VCaP (cell line): ENCODE data around the gene RRP1.
A peak's percentile ranks its signal among the peaks of the same experiment; 100 is the strongest.

Experiments
- H3K27ac ChIP-seq: fragments of 450-650 bp; 2 replicates; pipeline ENCODE4 v1.5.1; 2017
- TF ChIP-seq, protein P1 (sequence below): fragments of 450-650 bp; conservative IDR thresholded peaks from 2 replicates; pipeline ENCODE4 v1.5.1; 2017; ENCODE audit warnings: mild to moderate bottlenecking, moderate library complexity

RRP1 gene

GRCh38 chr21:43829575-43830119, 40.3 kb downstream of the RRP1 start:
- H3K27ac ChIP-seq, result no peak overlapping the region
- TF ChIP-seq, protein P1, sequence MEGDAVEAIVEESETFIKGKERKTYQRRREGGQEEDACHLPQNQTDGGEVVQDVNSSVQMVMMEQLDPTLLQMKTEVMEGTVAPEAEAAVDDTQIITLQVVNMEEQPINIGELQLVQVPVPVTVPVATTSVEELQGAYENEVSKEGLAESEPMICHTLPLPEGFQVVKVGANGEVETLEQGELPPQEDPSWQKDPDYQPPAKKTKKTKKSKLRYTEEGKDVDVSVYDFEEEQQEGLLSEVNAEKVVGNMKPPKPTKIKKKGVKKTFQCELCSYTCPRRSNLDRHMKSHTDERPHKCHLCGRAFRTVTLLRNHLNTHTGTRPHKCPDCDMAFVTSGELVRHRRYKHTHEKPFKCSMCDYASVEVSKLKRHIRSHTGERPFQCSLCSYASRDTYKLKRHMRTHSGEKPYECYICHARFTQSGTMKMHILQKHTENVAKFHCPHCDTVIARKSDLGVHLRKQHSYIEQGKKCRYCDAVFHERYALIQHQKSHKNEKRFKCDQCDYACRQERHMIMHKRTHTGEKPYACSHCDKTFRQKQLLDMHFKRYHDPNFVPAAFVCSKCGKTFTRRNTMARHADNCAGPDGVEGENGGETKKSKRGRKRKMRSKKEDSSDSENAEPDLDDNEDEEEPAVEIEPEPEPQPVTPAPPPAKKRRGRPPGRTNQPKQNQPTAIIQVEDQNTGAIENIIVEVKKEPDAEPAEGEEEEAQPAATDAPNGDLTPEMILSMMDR, result peak; percentile 36; the same call in 1 of the 2 replicates

- TF ChIP-seq, protein P1, result no peak
- no peak overlapping the region for H3K27ac ChIP-seq
Measured at GRCh38 chr21:43832158-43832550, 42.8 kb downstream of the RRP1 start.

DNA sequence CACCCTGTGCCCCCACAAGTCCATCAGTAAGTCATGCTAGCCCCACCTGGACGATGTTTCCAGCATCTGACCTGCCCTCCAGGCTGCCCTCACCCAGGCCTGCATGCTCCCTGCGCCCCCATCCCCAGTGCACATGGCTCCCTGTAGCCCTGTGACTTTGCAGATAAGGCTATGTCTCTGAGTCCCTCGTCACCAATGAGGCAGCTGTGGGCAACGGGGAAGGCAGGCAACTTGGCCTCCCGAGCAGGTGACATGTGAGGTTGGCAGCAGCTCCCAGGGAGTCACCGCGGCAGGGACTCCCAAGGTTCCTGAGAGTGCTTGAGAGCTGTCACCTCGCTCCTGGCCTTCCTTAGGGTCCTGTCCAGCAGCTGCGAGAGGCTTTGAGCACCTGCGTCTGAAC, 43.3 kb downstream of the RRP1 start:
- TF ChIP-seq, protein P1, result no peak
- no peak overlapping the region for H3K27ac ChIP-seq

GRCh38 chr21:43834146-43834905, 44.9 kb downstream of the RRP1 start:
- TF ChIP-seq, protein P1, result no peak
- no peak overlapping the region for H3K27ac ChIP-seq

DNA sequence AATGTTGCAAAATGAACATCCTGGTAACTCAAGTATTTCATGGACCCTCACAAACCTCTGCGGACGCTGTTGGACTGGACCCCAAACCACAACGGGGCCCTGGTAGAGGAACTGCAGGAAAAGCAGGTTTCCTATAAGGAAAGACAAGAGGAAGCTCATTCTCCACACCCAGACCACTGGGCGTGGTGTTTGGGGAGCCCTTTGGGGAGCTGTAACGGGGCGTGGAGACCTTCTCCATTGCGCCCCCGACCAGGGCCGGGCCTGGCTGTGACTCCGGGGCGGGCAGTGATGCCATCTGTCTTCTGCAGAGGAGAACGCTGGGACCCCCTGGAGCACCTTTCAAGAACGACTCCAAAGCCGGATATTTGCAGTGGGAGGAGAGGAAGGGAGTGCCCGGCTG, 45.7 kb downstream of the RRP1 start:
- TF ChIP-seq, protein P1, result no peak
- no peak overlapping the region for H3K27ac ChIP-seq

- no peak overlapping the region for H3K27ac ChIP-seq
- TF ChIP-seq, protein P1, result no peak
Measured at GRCh38 chr21:43835861-43836260, 46.5 kb downstream of the RRP1 start.

DNA sequence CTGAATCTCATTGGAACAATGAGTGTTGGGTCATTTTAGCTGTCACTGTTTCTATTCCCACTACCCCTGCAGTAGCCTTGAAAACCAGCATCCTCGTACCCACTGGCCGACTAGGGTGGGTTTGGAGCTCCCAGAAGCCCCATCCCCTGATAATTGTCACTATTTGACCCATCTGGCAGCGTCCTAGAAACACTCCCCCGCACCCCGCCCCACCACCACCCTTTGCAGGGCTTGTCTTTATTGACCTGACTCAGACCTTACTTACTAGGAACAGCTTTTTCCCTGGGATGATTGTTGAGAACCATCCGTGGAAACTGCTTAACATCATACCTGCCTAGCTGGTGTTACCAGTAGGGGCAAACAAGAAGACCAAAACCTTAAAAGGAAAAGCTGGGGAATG, 47.2 kb downstream of the RRP1 start:
- H3K27ac ChIP-seq, result no peak overlapping the region
- TF ChIP-seq, protein P1, result no peak
